Stomach smooth muscle (tissue), 2 donors: Measurements from ENCODE around the gene PRR23E.

ENCODE experiments used
- H3K27ac ChIP-seq: one replicate; pipeline ENCODE4 v1.7.0; 2013; ENCODE audit warnings: mild to moderate bottlenecking, low read length, inconsistent platforms
- H3K27me3 ChIP-seq, 2 donors: one replicate each; pipeline ENCODE4 v1.7.0; 2013; ENCODE audit warnings: low read length in 2 of 2; ENCODE audit not compliant: insufficient read depth in 2 of 2, control insufficient read depth in 1 of 2
- H3K36me3 ChIP-seq, 2 donors: one replicate each; pipeline ENCODE4 v1.7.0; 2013; ENCODE audit warnings: low read length in 2 of 2; ENCODE audit not compliant: control insufficient read depth in 2 of 2, insufficient read depth in 2 of 2
- H3K4me1 ChIP-seq: one replicate; pipeline ENCODE4 v1.7.0; 2013; ENCODE audit warnings: low read length; ENCODE audit not compliant: control insufficient read depth, insufficient read depth
- H3K4me3 ChIP-seq, 2 donors: one replicate each; pipeline ENCODE4 v1.7.0; 2013; ENCODE audit warnings: low read length in 2 of 2
- H3K9ac ChIP-seq, 2 donors: one replicate each; pipeline ENCODE4 v1.7.0; 2013; ENCODE audit warnings: low read length in 2 of 2, mild to moderate bottlenecking in 1 of 2
- H3K9me3 ChIP-seq, 2 donors: one replicate each; pipeline ENCODE4 v1.7.0; 2013; ENCODE audit warnings: low read length in 2 of 2; ENCODE audit not compliant: control insufficient read depth in 2 of 2
- donor health status: healthy.
- donor health status: Pancreatic carcinoma.

PRR23E gene, protein sequence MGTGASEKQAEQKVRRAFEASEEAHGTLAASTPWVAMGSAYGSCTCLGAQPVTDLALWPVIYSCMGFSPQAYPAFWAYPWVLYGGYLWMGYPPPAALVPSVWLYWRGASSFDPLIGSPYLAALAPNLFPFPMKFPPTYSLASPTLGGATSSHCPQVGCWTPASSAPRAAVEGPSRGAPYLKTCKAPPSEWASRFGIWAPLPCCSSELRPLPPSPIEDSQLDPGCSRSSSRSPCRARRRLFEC

DNA sequence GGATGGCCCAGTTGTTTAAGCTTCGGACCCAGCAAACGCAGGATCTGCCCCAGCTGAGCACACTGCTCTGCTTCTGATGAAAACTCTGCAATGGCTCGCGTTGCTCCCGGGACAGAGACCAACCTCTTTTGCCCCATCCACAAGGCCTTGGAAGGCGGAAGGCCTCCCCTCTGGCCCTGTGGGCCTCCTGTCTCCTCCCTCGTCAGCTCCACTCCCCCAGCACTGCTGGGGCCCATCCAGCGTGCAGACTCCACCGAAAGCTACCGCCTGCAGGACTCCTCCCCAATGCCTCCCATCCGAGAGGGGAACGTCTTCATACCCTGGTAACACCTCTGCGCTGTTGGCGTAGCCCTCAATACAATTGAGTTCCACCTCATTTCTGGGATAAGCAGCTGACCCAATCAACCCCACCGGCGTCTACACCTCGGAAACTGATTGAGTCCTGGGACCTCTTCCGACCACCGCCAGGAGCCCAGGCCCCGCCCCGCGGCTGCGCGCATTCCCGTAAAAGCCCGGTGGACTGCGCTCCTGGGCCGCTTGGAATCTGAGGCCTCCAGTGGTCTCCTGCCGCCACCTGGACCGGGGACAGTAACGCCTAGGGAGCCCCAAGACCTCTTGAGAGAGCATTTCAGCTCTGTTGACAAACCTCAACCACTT lies at the start of gene PRR23E:
Gene PRR23E (plus strand): TSS at position 556 of the 657 bp plus-strand sequence. CDS start 3,555 bp downstream, outside the sequence.
- H3K36me3 ChIP-seq: no peaks in the 10 kb centered on the region
- H3K9me3 ChIP-seq: peaks cover 0 to 3% of the 10 kb centered on the region in 2 donors
- H3K4me3 ChIP-seq: no peak within 1 kb of the TSS
- no peaks in the 10 kb centered on the region for H3K4me1 ChIP-seq
- no peak within 1 kb of the TSS for H3K9ac ChIP-seq
- no peak within 1 kb of the TSS for H3K27ac ChIP-seq
- H3K27me3 ChIP-seq: peaks cover 0 to 2% of the 10 kb centered on the region in 2 donors

DNA sequence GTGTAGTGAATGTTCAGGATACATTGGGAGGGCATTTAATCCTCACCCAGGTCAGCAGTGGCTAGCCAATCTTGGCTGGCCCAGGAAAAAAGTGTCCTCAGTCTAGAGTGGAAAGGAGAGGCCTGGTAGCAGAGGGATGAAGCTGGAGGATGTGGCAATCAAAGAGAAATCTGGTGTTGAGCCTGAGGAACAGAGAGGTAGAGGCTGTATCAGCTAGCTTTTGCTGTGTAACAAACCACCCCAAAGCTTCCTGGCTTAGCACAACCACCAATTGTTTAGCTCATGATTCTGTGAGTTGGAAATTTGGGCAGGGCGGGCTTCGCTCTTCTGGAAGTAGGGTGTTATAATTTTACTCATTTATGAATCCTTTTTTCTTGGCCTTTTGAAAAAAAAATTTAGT lies 49.8 kb upstream of the PRR23E start:
- Histone ChIP-seq H3K9ac (no peak overlapping the region), H3K4me1 (peaks cover 5% of the 10 kb centered on the region), H3K36me3 (no peaks in the 10 kb centered on the region), H3K9me3 (peaks cover 0 to 3% of the 10 kb centered on the region in 2 donors), H3K4me3 (no peak overlapping the region), H3K27me3 (no peaks in the 10 kb centered on the region), H3K27ac (no peak overlapping the region)

DNA sequence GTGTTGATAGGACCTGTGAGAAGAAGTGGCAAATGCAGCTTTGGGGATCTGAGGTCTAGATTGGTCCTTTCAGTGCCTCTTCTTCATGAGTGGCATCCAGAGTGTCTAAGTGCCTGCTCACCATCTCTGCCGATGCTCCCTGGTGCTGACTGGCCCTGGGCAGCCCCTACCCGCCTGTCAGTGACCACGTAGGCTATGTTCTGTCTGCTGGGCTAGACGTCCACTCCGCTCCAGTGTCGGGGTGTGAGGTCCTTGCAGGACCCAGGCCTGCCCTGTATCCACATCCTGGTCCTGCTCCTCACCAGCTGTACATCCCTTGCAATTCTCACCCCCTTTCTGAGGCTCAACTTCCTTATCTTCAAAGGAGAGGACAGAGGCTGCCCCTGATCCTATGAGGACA lies 48.3 kb upstream of the PRR23E start:
- H3K4me3 ChIP-seq: no peak overlapping the region
- H3K27me3 ChIP-seq: no peaks in the 10 kb centered on the region
- no peaks in the 10 kb centered on the region for H3K4me1 ChIP-seq
- H3K9me3 ChIP-seq: peaks cover 0 to 3% of the 10 kb centered on the region in 2 donors
- no peak overlapping the region for H3K9ac ChIP-seq
- no peaks in the 10 kb centered on the region for H3K36me3 ChIP-seq
- H3K27ac ChIP-seq: no peak overlapping the region

DNA sequence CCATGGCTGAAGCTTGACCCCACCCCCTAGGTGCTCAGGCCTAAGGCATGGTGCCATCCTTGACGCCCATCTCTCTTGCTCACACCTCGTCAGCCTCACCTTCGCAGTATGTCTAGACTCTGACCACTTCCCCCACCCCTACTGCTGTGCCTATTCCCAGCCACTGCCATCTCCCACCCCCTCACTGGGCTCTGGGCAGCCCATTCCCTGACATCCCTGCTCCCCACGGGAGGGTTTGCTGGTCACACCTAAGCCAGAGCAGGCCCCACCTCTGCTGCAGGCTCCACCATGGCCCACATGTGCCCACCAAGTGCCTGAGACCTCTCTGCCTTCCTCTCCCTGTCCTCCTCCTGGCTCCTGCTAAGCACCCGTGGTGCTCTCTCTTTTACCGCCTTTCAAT lies 47.7 kb upstream of the PRR23E start:
- Histone ChIP-seq H3K27ac (no peak overlapping the region), H3K9ac (no peak overlapping the region), H3K27me3 (no peaks in the 10 kb centered on the region), H3K4me3 (no peak overlapping the region), H3K36me3 (no peaks in the 10 kb centered on the region), H3K9me3 (peaks cover 0 to 3% of the 10 kb centered on the region in 2 donors), H3K4me1 (no peaks in the 10 kb centered on the region)

DNA sequence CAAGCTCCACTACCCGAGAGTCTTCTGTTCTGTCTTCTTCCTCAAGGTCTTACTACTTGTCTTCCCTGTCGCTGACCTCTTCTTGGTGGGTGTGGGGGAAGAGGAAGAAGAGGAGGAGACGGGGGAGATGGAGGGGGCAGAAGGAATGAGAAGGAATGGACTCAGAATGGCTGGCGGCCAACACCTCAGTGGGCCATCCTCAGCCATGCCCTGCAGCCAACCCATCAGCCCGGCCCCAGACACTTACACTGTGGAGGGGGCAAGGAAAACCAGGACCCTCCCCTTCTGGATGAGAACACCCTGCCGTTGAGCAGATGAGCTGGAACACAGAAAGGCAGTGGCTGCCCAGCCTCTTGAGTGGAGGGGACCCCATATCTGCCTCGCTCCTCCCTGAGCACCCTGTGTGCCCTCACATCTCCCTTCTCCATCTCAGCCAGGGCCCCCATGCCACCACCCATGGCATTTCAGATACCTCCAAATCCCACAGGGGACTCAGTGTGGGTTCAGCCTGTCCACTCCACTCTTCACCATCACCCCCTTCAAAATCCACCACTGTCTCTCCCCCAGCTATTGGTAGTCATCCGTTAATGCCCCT lies 45.5 kb upstream of the PRR23E start:
- H3K27ac ChIP-seq: no peak overlapping the region

DNA sequence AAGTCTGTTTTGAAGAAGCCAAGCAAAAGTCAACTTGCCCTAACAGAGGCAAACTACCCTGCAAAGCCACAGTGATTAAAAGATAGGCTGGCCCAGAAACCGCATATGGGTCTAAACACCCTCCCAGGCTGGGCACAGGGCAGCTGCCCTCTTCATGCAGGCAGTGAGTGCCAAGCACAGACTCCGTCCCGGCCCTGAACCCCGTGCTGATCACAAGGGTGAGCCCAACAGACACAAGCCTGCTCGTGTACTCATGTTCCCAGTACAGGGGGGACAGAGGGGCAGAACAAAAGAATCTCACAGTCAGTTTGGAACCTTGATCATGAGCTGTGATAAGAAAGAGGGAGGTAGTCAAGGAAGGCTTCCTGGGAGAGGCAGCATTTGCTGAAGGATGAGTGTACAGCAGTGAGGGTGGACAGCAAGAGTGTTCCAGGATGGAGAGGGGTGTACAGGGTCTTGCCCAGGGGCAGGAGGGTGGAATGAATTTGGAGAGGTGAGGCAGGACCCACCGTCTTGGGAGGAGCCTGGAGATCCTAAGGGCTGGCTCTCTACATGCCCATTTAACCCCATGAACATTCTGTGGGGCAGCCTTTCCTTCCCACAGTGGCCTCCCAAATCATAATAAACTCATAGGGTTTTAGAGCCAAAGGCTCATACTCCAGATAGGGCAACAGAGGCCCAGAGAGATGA lies 43.2 kb upstream of the PRR23E start:
- Histone ChIP-seq H3K4me1 (no peaks in the 10 kb centered on the region), H3K27ac (no peak overlapping the region), H3K9me3 (no peaks in the 10 kb centered on the region), H3K4me3 (no peak overlapping the region), H3K27me3 (peaks cover 0 to 2% of the 10 kb centered on the region in 2 donors), H3K36me3 (no peaks in the 10 kb centered on the region), H3K9ac (no peak overlapping the region)

More for the DNA sequence above, 45.5 kb upstream of the PRR23E start:
- no peaks in the 10 kb centered on the region for H3K4me1 ChIP-seq
- no peaks in the 10 kb centered on the region for H3K36me3 ChIP-seq
- no peak overlapping the region for H3K4me3 ChIP-seq
- no peak overlapping the region for H3K9ac ChIP-seq
- H3K27me3 ChIP-seq: no peaks in the 10 kb centered on the region
- peaks cover 0 to 3% of the 10 kb centered on the region in 2 donors for H3K9me3 ChIP-seq

DNA sequence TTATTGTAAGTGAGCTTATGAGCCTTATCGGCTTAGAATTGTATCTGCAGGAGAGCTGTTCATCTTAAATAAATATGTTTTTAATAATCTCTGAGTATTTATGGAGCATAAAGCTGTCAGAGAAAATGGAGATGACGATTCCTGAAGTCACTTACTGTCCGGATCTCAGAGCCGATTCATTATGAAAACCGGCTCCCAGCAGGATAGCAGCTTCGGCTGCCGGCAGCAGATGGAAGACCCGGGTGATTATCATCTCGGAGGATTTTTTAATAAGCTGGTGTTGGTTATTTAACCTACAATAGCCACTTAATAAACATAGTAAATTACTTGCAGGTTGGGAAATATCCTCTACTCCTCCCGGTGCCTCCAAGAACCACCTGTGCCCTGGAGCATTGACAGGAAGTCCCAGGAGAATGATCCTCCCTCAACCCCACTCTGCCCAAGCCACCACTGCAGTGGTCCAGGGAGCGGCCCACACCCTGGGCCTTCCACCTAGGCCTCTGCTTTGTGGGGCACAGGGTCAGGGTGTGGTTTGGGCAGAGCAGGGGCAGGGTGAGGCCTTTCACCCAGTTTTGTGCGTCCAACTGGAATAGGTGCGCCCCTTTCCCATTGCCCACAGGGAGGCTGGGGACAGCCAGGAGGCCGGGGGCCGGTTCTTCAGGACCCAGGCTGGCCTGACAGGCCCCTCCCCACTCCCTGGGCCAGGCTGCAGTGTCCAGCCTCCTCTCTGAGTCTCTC lies 42.2 kb upstream of the PRR23E start:
- Histone ChIP-seq H3K27ac (no peak overlapping the region), H3K4me1 (no peaks in the 10 kb centered on the region), H3K9me3 (no peaks in the 10 kb centered on the region), H3K9ac (no peak overlapping the region), H3K36me3 (no peaks in the 10 kb centered on the region), H3K4me3 (no peak overlapping the region), H3K27me3 (peaks cover 0 to 2% of the 10 kb centered on the region in 2 donors)

DNA sequence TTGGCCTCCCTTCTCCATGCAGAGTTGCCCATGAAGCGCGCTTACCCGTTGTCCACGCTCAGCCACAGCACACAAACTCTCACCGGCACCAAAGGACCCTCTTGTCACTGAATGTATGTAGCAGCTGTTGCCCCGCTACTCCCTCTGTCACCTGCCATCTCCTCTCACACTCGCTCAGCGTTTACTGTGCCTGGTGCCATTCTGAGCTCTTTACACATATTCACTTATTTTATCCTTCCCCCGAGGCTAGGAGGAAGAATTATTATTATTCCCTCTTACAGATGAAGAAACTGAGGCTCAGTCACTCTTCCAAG lies 41.7 kb upstream of the PRR23E start:
- H3K4me3 ChIP-seq: no peak overlapping the region
- no peaks in the 10 kb centered on the region for H3K36me3 ChIP-seq
- H3K9me3 ChIP-seq: no peaks in the 10 kb centered on the region
- peaks cover 0 to 2% of the 10 kb centered on the region in 2 donors for H3K27me3 ChIP-seq
- H3K27ac ChIP-seq: no peak overlapping the region
- no peak overlapping the region for H3K9ac ChIP-seq
- H3K4me1 ChIP-seq: no peaks in the 10 kb centered on the region

DNA sequence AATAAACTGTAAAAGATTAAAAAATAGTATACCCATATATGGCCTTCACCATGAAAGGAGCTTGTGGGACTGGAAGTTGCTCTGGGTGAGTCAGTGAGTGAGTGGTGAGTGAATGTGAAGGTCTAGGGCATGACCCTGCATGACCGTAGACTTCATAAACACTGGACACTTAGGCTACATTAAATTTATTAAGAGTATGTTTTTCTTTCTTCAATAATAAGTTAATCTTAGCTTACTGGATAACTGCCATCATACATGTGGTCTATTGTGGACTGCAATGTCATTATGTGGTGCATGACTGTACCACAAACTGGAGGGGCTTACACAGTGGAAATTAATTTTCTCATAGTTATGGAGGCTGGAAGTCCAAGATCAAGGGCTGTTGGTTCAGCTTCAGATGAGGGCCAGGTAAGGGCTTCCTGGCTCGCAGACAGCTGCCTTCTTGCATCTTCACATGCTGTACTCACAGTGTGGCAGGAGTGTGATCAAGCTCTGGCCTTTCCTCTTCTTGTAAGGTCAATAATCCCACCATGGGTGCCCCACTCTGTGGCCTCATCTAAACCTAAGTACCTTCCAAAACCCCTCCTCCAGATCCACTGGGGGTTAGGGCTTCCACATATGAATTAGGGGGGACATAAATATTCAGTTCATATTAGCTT lies 40.8 kb upstream of the PRR23E start:
- Histone ChIP-seq H3K9me3 (no peaks in the 10 kb centered on the region), H3K4me1 (no peaks in the 10 kb centered on the region), H3K27ac (no peak overlapping the region), H3K36me3 (no peaks in the 10 kb centered on the region), H3K27me3 (peaks cover 0 to 4% of the 10 kb centered on the region in 2 donors), H3K9ac (no peak overlapping the region), H3K4me3 (no peak overlapping the region)
